Keratinocyte (primary cell): ENCODE results near the gene DGKE. TPM values are rescaled to one million over a fixed set of nuclear protein-coding genes. Genes with fewer than 3 reads are reported as not detected.

ENCODE experiments used
- DNase-seq: peaks from one replicate; pipeline ENCODE4 v3.0.0-alpha.2; 2011; ENCODE audit warnings: low read depth, missing footprints, low spot score
- FAIRE-seq: peaks from 2 replicates; lab custom pipeline; 2011; peaks lifted over from hg19 to GRCh38; lab: Jason Lieb, UNC
- H2AFZ ChIP-seq: 2 replicates; pipeline ENCODE4 v1.6.0; 2012; ENCODE audit warnings: low read length, control low read depth, inconsistent platforms; ENCODE audit not compliant: control insufficient read depth
- H3K27ac ChIP-seq: 2 replicates; pipeline ENCODE4 v1.5.1; 2011; ENCODE audit warnings: low read length; ENCODE audit not compliant: control insufficient read depth, insufficient read depth
- H3K27me3 ChIP-seq: 3 replicates; pipeline ENCODE4 v1.6.0; 2011; ENCODE audit warnings: low read length; ENCODE audit not compliant: control insufficient read depth, insufficient read depth; ENCODE audit errors: extremely low read depth
- H3K36me3 ChIP-seq, 2 experiments: 2 replicates in 1 of 2; 3 replicates in 1 of 2; pipeline ENCODE4 v1.5.1; 2011; ENCODE audit warnings: low read length in 2 of 2, mild to moderate bottlenecking in 1 of 2; ENCODE audit not compliant: control insufficient read depth in 2 of 2, insufficient read depth in 2 of 2; ENCODE audit errors: extremely low read depth in 1 of 2
- H3K4me1 ChIP-seq: 3 replicates; pipeline ENCODE4 v1.5.1; 2011; ENCODE audit warnings: low read length; ENCODE audit not compliant: control insufficient read depth, insufficient read depth; ENCODE audit errors: extremely low read depth
- H3K4me2 ChIP-seq: 3 replicates; pipeline ENCODE4 v1.6.0; 2011; ENCODE audit warnings: low read depth, low read length; ENCODE audit not compliant: control insufficient read depth, insufficient read depth; ENCODE audit errors: extremely low read depth
- H3K4me3 ChIP-seq, 3 experiments: fragments of 200-600 bp in 1 of 3; sonication (generic) in 1 of 3; 2 replicates in 2 of 3; 3 replicates in 1 of 3; pipeline ENCODE4 v1.5.1; 2011 to 2016; ENCODE audit warnings: low read length in 3 of 3, mild to moderate bottlenecking in 3 of 3, control low read depth in 2 of 3, inconsistent platforms in 1 of 3, low read depth in 1 of 3, mixed read lengths in 1 of 3, mixed run types in 1 of 3, moderate library complexity in 1 of 3; ENCODE audit not compliant: control insufficient read depth in 2 of 3, insufficient read depth in 2 of 3; ENCODE audit errors: extremely low read depth in 1 of 3
- H3K79me2 ChIP-seq: 2 replicates; pipeline ENCODE4 v1.6.0; 2012; ENCODE audit warnings: low read length; ENCODE audit not compliant: control insufficient read depth, insufficient read depth
- H3K9ac ChIP-seq: 3 replicates; pipeline ENCODE4 v1.6.0; 2011; ENCODE audit warnings: low read length; ENCODE audit not compliant: control insufficient read depth, insufficient read depth; ENCODE audit errors: extremely low read depth
- H3K9me1 ChIP-seq: 3 replicates; pipeline ENCODE4 v1.6.0; 2011; ENCODE audit warnings: low read length; ENCODE audit not compliant: control insufficient read depth, insufficient read depth; ENCODE audit errors: extremely low read depth
- H3K9me3 ChIP-seq: 2 replicates; pipeline ENCODE4 v1.5.1; 2012; ENCODE audit warnings: low read depth, low read length; ENCODE audit not compliant: control insufficient read depth
- H4K20me1 ChIP-seq: 3 replicates; pipeline ENCODE4 v1.6.0; 2011; ENCODE audit warnings: low read length; ENCODE audit not compliant: control insufficient read depth, insufficient read depth; ENCODE audit errors: extremely low read depth
- CTCF ChIP-seq, 3 experiments: IDR thresholded peaks in 1 of 3; conservative IDR thresholded peaks in 1 of 3; optimal IDR thresholded peaks in 1 of 3; 2 replicates in 2 of 3; 3 replicates in 1 of 3; pipeline versions ENCODE3 to v1.5.1; 2011; ENCODE audit warnings: low read length in 3 of 3, mild to moderate bottlenecking in 3 of 3, moderate library complexity in 2 of 3, control low read depth in 1 of 3, inconsistent platforms in 1 of 3; ENCODE audit not compliant: insufficient read depth in 2 of 3; ENCODE audit errors: extremely low read depth in 1 of 3
- EZH2 ChIP-seq: IDR thresholded peaks from one replicate; pipeline ENCODE4 v1.6.1; 2012; ENCODE audit warnings: inconsistent platforms, mild to moderate bottlenecking, low read length, moderate library complexity
- dilution Hi-C: fragments of 300-500 bp; cut with MboI; formaldehyde crosslinking; loops from one replicate; pipeline ENCODE4 v1.7.0; 2020; ENCODE audit warnings: low sequenced_read_pairs; ENCODE audit not compliant: extremely low pct_ligation_motif_present
- polyA plus RNA-seq, 5 experiments: library from polyadenylated mRNA; depleted of rRNA in 3 of 5; stranded (reverse) in 3 of 5; stranded (forward) in 1 of 5; unstranded in 1 of 5; fragments of >200 nt; gene quantifications; 1 replicate in 1 of 5; 2 replicates in 3 of 5; 3 replicates in 1 of 5; pipeline versions ENCODE4 v1.2.1 to v1.2.3, GENCODE V29; 2011 to 2012; ENCODE audit warnings: missing spikeins in 2 of 5, low read depth in 1 of 5, low replicate concordance in 1 of 5

DGKE gene
- polyA plus RNA-seq, 1 donor (not counting 4 experiments of a cell fraction or from before 2014, with no cell fraction given), result 4.7 TPM

GRCh38 chr17:56886288-56886731 lies 52.4 kb downstream of the DGKE start:
- H3K27me3 ChIP-seq, result no peaks in the 10 kb centered on the region
- no peak for FAIRE-seq
- no peak overlapping the region for H2AFZ ChIP-seq
- no peak for DNase-seq
- no peaks in the 10 kb centered on the region for H3K79me2 ChIP-seq
- dilution Hi-C loops, result no loop called here
- H3K4me2 ChIP-seq, result no peak overlapping the region
- no peak overlapping the region for H3K4me3 ChIP-seq
- no peak overlapping the region for H3K27ac ChIP-seq
- H3K36me3 ChIP-seq, result peaks cover 15 to 19% of the 10 kb centered on the region in 2 experiments
- TF ChIP-seq CTCF (optimal IDR thresholded peaks at IDR 0.05 in 1 of 3, IDR thresholded peaks at IDR 0.05 in 1 of 3, conservative IDR thresholded peaks at IDR 0.05 in 1 of 3; ENCODE audit: extremely low read depth in 1 of 3, insufficient read depth in 2 of 3, low read length in 3 of 3), result no peak
- TF ChIP-seq EZH2, result no peak
- H3K9ac ChIP-seq, result no peak overlapping the region
- H3K9me1 ChIP-seq, result no peaks in the 10 kb centered on the region
- no peaks in the 10 kb centered on the region for H3K4me1 ChIP-seq
- H3K9me3 ChIP-seq, result peaks cover 13% of the 10 kb centered on the region
- H4K20me1 ChIP-seq, result peaks cover 3% of the 10 kb centered on the region

- Histone ChIP-seq H3K27ac (no peak overlapping the region), H3K4me3 (no peak overlapping the region), H4K20me1 (peaks cover 3% of the 10 kb centered on the region), H3K4me1 (no peaks in the 10 kb centered on the region), H2AFZ (no peak overlapping the region), H3K27me3 (no peaks in the 10 kb centered on the region), H3K9ac (no peak overlapping the region), H3K36me3 (peaks cover 22 to 27% of the 10 kb centered on the region in 2 experiments), H3K9me1 (no peaks in the 10 kb centered on the region), H3K4me2 (no peak overlapping the region), H3K9me3 (peaks cover 13% of the 10 kb centered on the region), H3K79me2 (no peaks in the 10 kb centered on the region)
- DNase-seq, result no peak
- TF ChIP-seq CTCF (optimal IDR thresholded peaks at IDR 0.05 in 1 of 3, IDR thresholded peaks at IDR 0.05 in 1 of 3, conservative IDR thresholded peaks at IDR 0.05 in 1 of 3; ENCODE audit: extremely low read depth in 1 of 3, insufficient read depth in 2 of 3, low read length in 3 of 3), result no peak
- TF ChIP-seq EZH2, result no peak
- FAIRE-seq, result no peak
- dilution Hi-C loops, result no loop called here
Observed at GRCh38 chr17:56887105-56887504, 53.2 kb downstream of the DGKE start.
